WTC11 (cell line): Measurements from ENCODE around the gene NSUN2. TPM values are rescaled to one million over a fixed set of nuclear protein-coding genes. Genes with fewer than 3 reads are reported as not detected.

Source experiments
- ATAC-seq: fragments of 200-7000 bp; cut with Tn5 transposase; 2 replicates; pipeline ENCODE4 v1.10.0; 2021; ENCODE audit warnings: mild to moderate bottlenecking, moderate library complexity
- CTCF ChIA-PET: fragments of 300-600 bp; sonication (Branson Sonifier 250); formaldehyde crosslinking; loops from one replicate; lab custom pipeline; 2021; ENCODE audit warnings: antibody characterized with exemption; lab: Charles Lee
- POLR2A ChIA-PET: fragments of 350-600 bp; sonication (Branson Sonifier 250); formaldehyde crosslinking; loops from one replicate; lab custom pipeline; 2021; ENCODE audit warnings: antibody characterized with exemption; lab: Charles Lee
- DNase-seq: peaks from one replicate; pipeline ENCODE4 v3.0.0; 2021; ENCODE audit warnings: low spot score
- H3K27ac Mint-ChIP-seq: 2 replicates; pipeline ENCODE4 v1.8.0; 2021; ENCODE audit warnings: mixed read lengths
- H3K27me3 Mint-ChIP-seq: 2 replicates; pipeline ENCODE4 v1.8.0; 2021; ENCODE audit warnings: low read depth, mild to moderate bottlenecking, moderate library complexity, mixed read lengths
- H3K36me3 Mint-ChIP-seq: 2 replicates; pipeline ENCODE4 v1.8.0; 2021; ENCODE audit warnings: mixed read lengths
- H3K4me1 Mint-ChIP-seq: 2 replicates; pipeline ENCODE4 v1.8.0; 2022; ENCODE audit warnings: mixed read lengths
- H3K4me3 Mint-ChIP-seq: 2 replicates; pipeline ENCODE4 v1.8.0; 2021; ENCODE audit warnings: mild to moderate bottlenecking, moderate library complexity, mixed read lengths
- H3K9me3 Mint-ChIP-seq: 2 replicates; pipeline ENCODE4 v1.8.0; 2021; ENCODE audit warnings: mixed read lengths
- CREB1 ChIP-seq: sonication (generic); formaldehyde crosslinking; IDR thresholded peaks from 2 replicates; pipeline ENCODE4 v1.8.0; 2023; ENCODE audit warnings: mild to moderate bottlenecking, missing genetic modification reagents
- E2F4 ChIP-seq: sonication (generic); formaldehyde crosslinking; IDR thresholded peaks from 2 replicates; pipeline ENCODE4 v1.8.1; 2022; ENCODE audit warnings: low read depth, mild to moderate bottlenecking, moderate library complexity, missing genetic modification reagents, borderline replicate concordance
- EMX1 ChIP-seq: fragments of 250-450 bp; sonication (Bioruptor Pico); IDR thresholded peaks from 2 replicates; pipeline ENCODE4 v1.8.0; 2021; ENCODE audit warnings: mild to moderate bottlenecking
- ETV6 ChIP-seq: sonication (generic); formaldehyde crosslinking; IDR thresholded peaks from 2 replicates; pipeline ENCODE4 v1.8.1; 2022; ENCODE audit warnings: mild to moderate bottlenecking, missing genetic modification reagents
- GRHL2 ChIP-seq: fragments of 250-450 bp; sonication (Bioruptor Pico); IDR thresholded peaks from 2 replicates; pipeline ENCODE4 v1.8.0; 2022; ENCODE audit warnings: mild to moderate bottlenecking, moderate library complexity; ENCODE audit not compliant: insufficient replicate concordance, severe bottlenecking
- GTF2I ChIP-seq: fragments of 250-450 bp; sonication (Bioruptor Pico); conservative IDR thresholded peaks from 2 replicates; pipeline ENCODE4 v1.4.0; 2021; ENCODE audit warnings: mild to moderate bottlenecking
- HMGA2 ChIP-seq: fragments of 250-450 bp; sonication (Bioruptor Pico); IDR thresholded peaks from 2 replicates; pipeline ENCODE4 v1.4.0; 2021; ENCODE audit warnings: mild to moderate bottlenecking, moderate library complexity
- JAZF1 ChIP-seq: fragments of 250-450 bp; sonication (Bioruptor Pico); IDR thresholded peaks from 2 replicates; pipeline ENCODE4 v1.9.0; 2021; ENCODE audit warnings: moderate library complexity, mild to moderate bottlenecking, inconsistent platforms
- JUN ChIP-seq: sonication (generic); formaldehyde crosslinking; IDR thresholded peaks from 2 replicates; pipeline ENCODE4 v1.8.0; 2023; ENCODE audit warnings: mild to moderate bottlenecking, missing genetic modification reagents
- NR2C2 ChIP-seq: sonication (generic); formaldehyde crosslinking; IDR thresholded peaks from 2 replicates; pipeline ENCODE4 v1.8.0; 2022; ENCODE audit warnings: mild to moderate bottlenecking, missing genetic modification reagents
- PREB ChIP-seq: sonication (generic); formaldehyde crosslinking; IDR thresholded peaks from 2 replicates; pipeline ENCODE4 v1.8.1; 2022; ENCODE audit warnings: mild to moderate bottlenecking, missing genetic modification reagents, moderate library complexity, borderline replicate concordance
- PRRX2 ChIP-seq: fragments of 250-450 bp; sonication (Bioruptor Pico); IDR thresholded peaks from 2 replicates; pipeline ENCODE4 v1.8.0; 2021; ENCODE audit warnings: mild to moderate bottlenecking
- SOX15 ChIP-seq: fragments of 250-450 bp; sonication (Bioruptor Pico); IDR thresholded peaks from 2 replicates; pipeline ENCODE4 v1.9.0; 2021; ENCODE audit warnings: mild to moderate bottlenecking
- TEAD1 ChIP-seq: sonication (generic); formaldehyde crosslinking; IDR thresholded peaks from 2 replicates; pipeline ENCODE4 v1.8.0; 2022; ENCODE audit warnings: mild to moderate bottlenecking, missing genetic modification reagents
- TEAD4 ChIP-seq: sonication (generic); formaldehyde crosslinking; IDR thresholded peaks from 2 replicates; pipeline ENCODE4 v1.8.0; 2022; ENCODE audit warnings: mild to moderate bottlenecking, missing genetic modification reagents
- TP53 ChIP-seq: sonication (generic); formaldehyde crosslinking; IDR thresholded peaks from 2 replicates; pipeline ENCODE4 v1.8.1; 2023; ENCODE audit warnings: mild to moderate bottlenecking, missing genetic modification reagents
- ZNF219 ChIP-seq: sonication (generic); formaldehyde crosslinking; IDR thresholded peaks from 2 replicates; pipeline ENCODE4 v1.8.0; 2023; ENCODE audit warnings: missing genetic modification reagents, mild to moderate bottlenecking, borderline replicate concordance
- ZNF317 ChIP-seq: sonication (generic); formaldehyde crosslinking; IDR thresholded peaks from 2 replicates; pipeline ENCODE4 v1.8.1; 2023; ENCODE audit warnings: low read depth, mild to moderate bottlenecking, moderate library complexity, missing genetic modification reagents, borderline replicate concordance
- ZNF512 ChIP-seq: sonication (generic); formaldehyde crosslinking; IDR thresholded peaks from 2 replicates; pipeline ENCODE4 v1.8.1; 2022; ENCODE audit warnings: missing genetic modification reagents, borderline replicate concordance
- total RNA-seq: library from RNA; stranded (reverse); gene quantifications from 3 replicates; pipeline ENCODE4 v1.2.3, GENCODE V29; 2021
- TF ChIP-seq, protein P1 (sequence below): fragments of 250-450 bp; sonication (Bioruptor Pico); IDR thresholded peaks from 2 replicates; pipeline ENCODE4 v1.9.0; 2021; ENCODE audit warnings: mild to moderate bottlenecking
- TF ChIP-seq, protein P2 (sequence below): sonication (generic); formaldehyde crosslinking; IDR thresholded peaks from 2 replicates; pipeline ENCODE4 v1.8.1; 2023; ENCODE audit warnings: mild to moderate bottlenecking, missing genetic modification reagents, moderate library complexity
- TF ChIP-seq, protein P3 (sequence below): fragments of 250-450 bp; sonication (Bioruptor Pico); IDR thresholded peaks from 2 replicates; pipeline ENCODE4 v1.9.0; 2021; ENCODE audit warnings: moderate library complexity, mild to moderate bottlenecking, inconsistent platforms, borderline replicate concordance
- TF ChIP-seq, protein P4 (sequence below): sonication (generic); formaldehyde crosslinking; IDR thresholded peaks from 2 replicates; pipeline ENCODE4 v1.8.0; 2022; ENCODE audit warnings: mild to moderate bottlenecking, missing genetic modification reagents

NSUN2 gene
- total RNA-seq, 1 experiment from 2014 or later = 88.4 TPM

GRCh38 chr5:6644794-6645241 is 12.0 kb upstream of the NSUN2 start:
- CTCF ChIA-PET = no interaction called here
- no peak for ATAC-seq
- TF ChIP-seq GTF2I (no peak), JUN (CRISPR knock-in tag) (no peak), EMX1 (CRISPR knock-in tag) (no peak), SOX15 (CRISPR knock-in tag) (no peak), GRHL2 (CRISPR knock-in tag) (no peak), ETV6 (no peak), E2F4 (CRISPR knock-in tag) (no peak), NR2C2 (CRISPR knock-in tag) (no peak)
- TF ChIP-seq, protein P1, sequence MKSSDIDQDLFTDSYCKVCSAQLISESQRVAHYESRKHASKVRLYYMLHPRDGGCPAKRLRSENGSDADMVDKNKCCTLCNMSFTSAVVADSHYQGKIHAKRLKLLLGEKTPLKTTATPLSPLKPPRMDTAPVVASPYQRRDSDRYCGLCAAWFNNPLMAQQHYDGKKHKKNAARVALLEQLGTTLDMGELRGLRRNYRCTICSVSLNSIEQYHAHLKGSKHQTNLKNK (CRISPR knock-in tag) = no peak
- TF ChIP-seq, protein P2, sequence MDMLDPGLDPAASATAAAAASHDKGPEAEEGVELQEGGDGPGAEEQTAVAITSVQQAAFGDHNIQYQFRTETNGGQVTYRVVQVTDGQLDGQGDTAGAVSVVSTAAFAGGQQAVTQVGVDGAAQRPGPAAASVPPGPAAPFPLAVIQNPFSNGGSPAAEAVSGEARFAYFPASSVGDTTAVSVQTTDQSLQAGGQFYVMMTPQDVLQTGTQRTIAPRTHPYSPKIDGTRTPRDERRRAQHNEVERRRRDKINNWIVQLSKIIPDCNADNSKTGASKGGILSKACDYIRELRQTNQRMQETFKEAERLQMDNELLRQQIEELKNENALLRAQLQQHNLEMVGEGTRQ (CRISPR knock-in tag) = no peak
- TF ChIP-seq, all 79 proteins: peak for 0
- Mint-ChIP-seq H3K4me3 (no peak overlapping the region), H3K4me1 (peaks cover 16% of the 10 kb centered on the region), H3K27ac (no peak overlapping the region), H3K9me3 (0 out of 2 replicates have a peak, but pooled peaks cover 3% of the 10 kb centered on the region), H3K27me3 (no peaks in the 10 kb centered on the region), H3K36me3 (peaks cover 11% of the 10 kb centered on the region)
- POLR2A ChIA-PET = no interaction called here
- DNase-seq = no peak

- Mint-ChIP-seq H3K27ac (no peak overlapping the region), H3K27me3 (no peaks in the 10 kb centered on the region), H3K4me1 (no peaks in the 10 kb centered on the region), H3K9me3 (0 out of 2 replicates have a peak, but pooled peaks cover 3% of the 10 kb centered on the region), H3K36me3 (peaks cover 10% of the 10 kb centered on the region), H3K4me3 (no peak overlapping the region)
- POLR2A ChIA-PET = interaction anchor here (1.1 kb wide), 1 partner anchor 10 kb away, joined by 3 read pairs; the partner anchor contains the start of genes NSUN2 and SRD5A1
- DNase-seq (no peak), ATAC-seq (no peak)
- CTCF ChIA-PET = no interaction called here
- TF ChIP-seq HMGA2 (no peak), TEAD4 (CRISPR knock-in tag) (no peak), PREB (CRISPR knock-in tag) (no peak), ZNF317 (CRISPR knock-in tag) (no peak), ZNF512 (CRISPR knock-in tag) (no peak), CREB1 (CRISPR knock-in tag) (no peak), ZNF219 (no peak), TEAD1 (no peak), JAZF1 (CRISPR knock-in tag) (no peak), E2F4 (CRISPR knock-in tag) (no peak), TP53 (no peak), PRRX2 (CRISPR knock-in tag) (no peak), GRHL2 (CRISPR knock-in tag) (no peak)
- TF ChIP-seq, protein P3, sequence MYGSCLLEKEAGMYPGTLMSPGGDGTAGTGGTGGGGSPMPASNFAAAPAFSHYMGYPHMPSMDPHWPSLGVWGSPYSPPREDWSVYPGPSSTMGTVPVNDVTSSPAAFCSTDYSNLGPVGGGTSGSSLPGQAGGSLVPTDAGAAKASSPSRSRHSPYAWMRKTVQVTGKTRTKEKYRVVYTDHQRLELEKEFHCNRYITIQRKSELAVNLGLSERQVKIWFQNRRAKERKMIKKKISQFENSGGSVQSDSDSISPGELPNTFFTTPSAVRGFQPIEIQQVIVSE (CRISPR knock-in tag) = no peak
- TF ChIP-seq, protein P4, sequence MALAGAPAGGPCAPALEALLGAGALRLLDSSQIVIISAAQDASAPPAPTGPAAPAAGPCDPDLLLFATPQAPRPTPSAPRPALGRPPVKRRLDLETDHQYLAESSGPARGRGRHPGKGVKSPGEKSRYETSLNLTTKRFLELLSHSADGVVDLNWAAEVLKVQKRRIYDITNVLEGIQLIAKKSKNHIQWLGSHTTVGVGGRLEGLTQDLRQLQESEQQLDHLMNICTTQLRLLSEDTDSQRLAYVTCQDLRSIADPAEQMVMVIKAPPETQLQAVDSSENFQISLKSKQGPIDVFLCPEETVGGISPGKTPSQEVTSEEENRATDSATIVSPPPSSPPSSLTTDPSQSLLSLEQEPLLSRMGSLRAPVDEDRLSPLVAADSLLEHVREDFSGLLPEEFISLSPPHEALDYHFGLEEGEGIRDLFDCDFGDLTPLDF (CRISPR knock-in tag) = no peak
Observed at GRCh38 chr5:6642655-6643054, 9.8 kb upstream of the NSUN2 start.
